ENCODE results near the gene IGSF8.

The IGSF8 gene

GRCh38 chr1:160070243-160071163, 27.9 kb downstream of the IGSF8 start:
- no peak for TF ChIP-seq CTCF (IDR thresholded peaks at IDR 0.05; ENCODE audit: low read depth, low read length)
- peak overlapping the region; percentile 59 for H3K4me3 ChIP-seq (ENCODE audit: low read depth, low read length)

GRCh38 chr1:160069460-160070231, 28.8 kb downstream of the IGSF8 start, which contains the start of gene KCNJ10:
KCNJ10 (minus strand) TSS chr1:160070160; CDS start chr1:160042532, 27,628 bp downstream.
- TF ChIP-seq CTCF (IDR thresholded peaks at IDR 0.05; ENCODE audit: low read depth, low read length): no peak
- peak within 1 kb of the TSS; percentile 59 for H3K4me3 ChIP-seq (ENCODE audit: low read depth, low read length)

- TF ChIP-seq CTCF (IDR thresholded peaks at IDR 0.05; ENCODE audit: low read depth, low read length): no peak
- no peak overlapping the region for H3K4me3 ChIP-seq (ENCODE audit: low read depth, low read length)
Observed at GRCh38 chr1:160068225-160068624, 30.2 kb downstream of the IGSF8 start.

- H3K4me3 ChIP-seq (ENCODE audit: low read depth, low read length): no peak overlapping the region
- TF ChIP-seq CTCF (IDR thresholded peaks at IDR 0.05; ENCODE audit: low read depth, low read length): no peak
Observed at GRCh38 chr1:160066829-160067745, 31.3 kb downstream of the IGSF8 start.

- TF ChIP-seq CTCF (IDR thresholded peaks at IDR 0.05; ENCODE audit: low read depth, low read length): no peak
- no peak overlapping the region for H3K4me3 ChIP-seq (ENCODE audit: low read depth, low read length)
Observed at GRCh38 chr1:160064746-160065145, 33.7 kb downstream of the IGSF8 start.

GRCh38 chr1:160064164-160064563, 34.3 kb downstream of the IGSF8 start:
- H3K4me3 ChIP-seq (ENCODE audit: low read depth, low read length): no peak overlapping the region
- no peak for TF ChIP-seq CTCF (IDR thresholded peaks at IDR 0.05; ENCODE audit: low read depth, low read length)

Measured in WI38 (cell line).